OCI-LY1 (cell line): Measurements from ENCODE around the gene WFDC1.

Source experiments
- H2AFZ ChIP-seq: fragments of 200-600 bp; sonication (generic), shearing (Covaris generic); 2 replicates; pipeline ENCODE4 v1.6.0; 2014; ENCODE audit warnings: antibody characterized with exemption, mild to moderate bottlenecking, low read length
- H3F3A ChIP-seq: fragments of 200-600 bp; sonication (generic), shearing (Covaris generic); 2 replicates; pipeline ENCODE4 v1.6.0; 2014; ENCODE audit warnings: mild to moderate bottlenecking, antibody characterized with exemption, low read length, moderate library complexity; ENCODE audit not compliant: insufficient read depth
- H3K27ac ChIP-seq: fragments of 200-600 bp; sonication (generic); 2 replicates; pipeline ENCODE4 v1.5.1; 2014; ENCODE audit warnings: low read length, mixed run types, mild to moderate bottlenecking, low read depth; ENCODE audit not compliant: poor library complexity, severe bottlenecking
- H3K27me3 ChIP-seq: fragments of 200-600 bp; sonication (generic); 2 replicates; pipeline ENCODE4 v1.6.0; 2014; ENCODE audit warnings: antibody characterized with exemption, mild to moderate bottlenecking, low read length, moderate library complexity; ENCODE audit not compliant: insufficient read depth
- H3K36me3 ChIP-seq: fragments of 200-600 bp; sonication (generic); 2 replicates; pipeline ENCODE4 v1.6.1; 2014; ENCODE audit warnings: mild to moderate bottlenecking, antibody characterized with exemption, low read length, moderate library complexity, mixed read lengths; ENCODE audit not compliant: insufficient read depth
- H3K4me1 ChIP-seq: fragments of 200-600 bp; sonication (generic); 2 replicates; pipeline ENCODE4 v1.5.1; 2014; ENCODE audit warnings: mild to moderate bottlenecking, low read length, moderate library complexity; ENCODE audit not compliant: insufficient read depth, severe bottlenecking
- H3K4me2 ChIP-seq: fragments of 200-600 bp; sonication (generic), shearing (Covaris generic); 2 replicates; pipeline ENCODE4 v1.6.1; 2014; ENCODE audit warnings: low read length
- H3K4me3 ChIP-seq: fragments of 200-600 bp; sonication (generic); 2 replicates; pipeline ENCODE4 v1.5.1; 2014; ENCODE audit warnings: low read length, low read depth, mild to moderate bottlenecking, mixed read lengths; ENCODE audit not compliant: poor library complexity, severe bottlenecking
- H3K79me2 ChIP-seq: fragments of 200-600 bp; shearing (Covaris generic); 2 replicates; pipeline ENCODE4 v1.6.1; 2016; ENCODE audit warnings: mixed run types, low read length, mixed read lengths; ENCODE audit not compliant: insufficient read depth
- H3K9ac ChIP-seq: fragments of 200-600 bp; sonication (generic), shearing (Covaris generic); 2 replicates; pipeline ENCODE4 v1.6.1; 2014; ENCODE audit warnings: mild to moderate bottlenecking, low read length, mixed read lengths
- H3K9me2 ChIP-seq: fragments of 200-600 bp; sonication (generic), shearing (Covaris generic); 2 replicates; pipeline ENCODE4 v1.6.1; 2014; ENCODE audit warnings: low read depth, mild to moderate bottlenecking, low read length, mixed read lengths
- H3K9me3 ChIP-seq: fragments of 200-600 bp; shearing (Covaris generic); 2 replicates; pipeline ENCODE4 v1.6.1; 2014; ENCODE audit warnings: low read length, mixed read lengths
- H4K20me1 ChIP-seq: fragments of 200-600 bp; sonication (generic), shearing (Covaris generic); 2 replicates; pipeline ENCODE4 v1.6.0; 2016; ENCODE audit warnings: mild to moderate bottlenecking, low read length; ENCODE audit not compliant: insufficient read depth
- EZH2 ChIP-seq: fragments of 200-600 bp; sonication (generic), shearing (Covaris generic); IDR thresholded peaks from 2 replicates; pipeline ENCODE4 v1.8.0; 2017; ENCODE audit warnings: borderline replicate concordance, mixed run types, mild to moderate bottlenecking, antibody characterized with exemption, low read length, moderate library complexity, mixed read lengths
- TF ChIP-seq, protein P1 (sequence below): fragments of 200-600 bp; sonication (generic), shearing (Covaris generic); IDR thresholded peaks from 2 replicates; pipeline ENCODE4 v1.5.1; 2017; ENCODE audit warnings: mild to moderate bottlenecking, antibody characterized with exemption, low read length, moderate library complexity, mixed read lengths

The WFDC1 gene

DNA sequence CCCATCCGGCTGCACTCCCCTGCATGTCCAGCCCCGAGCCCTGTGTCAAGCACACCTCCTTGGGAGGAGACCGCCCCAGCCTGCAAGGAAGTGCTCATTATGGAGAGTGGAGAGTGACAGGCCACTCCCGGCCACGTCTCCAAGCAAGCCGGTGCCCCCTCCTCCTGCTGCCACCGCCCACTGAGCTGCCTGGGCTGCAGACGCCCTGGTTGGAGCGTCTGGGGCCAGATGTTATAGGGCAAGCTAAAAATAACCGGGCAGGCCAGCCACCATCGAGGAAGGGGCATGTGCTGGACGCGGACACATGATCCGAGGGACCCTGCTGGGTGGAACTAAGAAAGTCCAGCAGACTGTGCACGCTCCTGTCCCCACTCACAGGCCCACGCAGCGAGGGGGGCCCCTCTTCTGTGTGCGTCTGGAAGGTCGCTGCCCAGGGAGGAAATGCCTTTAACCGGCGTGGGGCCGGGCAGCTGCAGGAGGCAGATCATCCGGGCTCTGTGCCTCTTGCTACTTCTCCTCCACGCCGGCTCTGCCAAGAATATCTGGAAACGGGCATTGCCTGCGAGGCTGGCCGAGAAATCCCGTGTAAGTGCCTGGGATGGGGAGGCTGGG, at the start of gene WFDC1:
Gene WFDC1, plus strand, starts transcription at position 348 of the 612 bp plus-strand sequence. Its CDS starts 94 bp downstream, at position 442.
- Histone ChIP-seq H2AFZ (no peak within 1 kb of the TSS), H3K4me3 (no peak within 1 kb of the TSS), H4K20me1 (no peaks in the 10 kb centered on the region), H3K36me3 (no peaks in the 10 kb centered on the region), H3K9me2 (no peaks in the 10 kb centered on the region), H3K27me3 (peaks cover 7% of the 10 kb centered on the region), H3K27ac (no peak within 1 kb of the TSS), H3K9ac (no peak within 1 kb of the TSS), H3K4me2 (no peak within 1 kb of the TSS), H3K9me3 (no peaks in the 10 kb centered on the region), H3K79me2 (no peaks in the 10 kb centered on the region), H3K4me1 (no peaks in the 10 kb centered on the region), H3F3A (no peaks in the 10 kb centered on the region)
- TF ChIP-seq EZH2, result no peak
- TF ChIP-seq, protein P1, sequence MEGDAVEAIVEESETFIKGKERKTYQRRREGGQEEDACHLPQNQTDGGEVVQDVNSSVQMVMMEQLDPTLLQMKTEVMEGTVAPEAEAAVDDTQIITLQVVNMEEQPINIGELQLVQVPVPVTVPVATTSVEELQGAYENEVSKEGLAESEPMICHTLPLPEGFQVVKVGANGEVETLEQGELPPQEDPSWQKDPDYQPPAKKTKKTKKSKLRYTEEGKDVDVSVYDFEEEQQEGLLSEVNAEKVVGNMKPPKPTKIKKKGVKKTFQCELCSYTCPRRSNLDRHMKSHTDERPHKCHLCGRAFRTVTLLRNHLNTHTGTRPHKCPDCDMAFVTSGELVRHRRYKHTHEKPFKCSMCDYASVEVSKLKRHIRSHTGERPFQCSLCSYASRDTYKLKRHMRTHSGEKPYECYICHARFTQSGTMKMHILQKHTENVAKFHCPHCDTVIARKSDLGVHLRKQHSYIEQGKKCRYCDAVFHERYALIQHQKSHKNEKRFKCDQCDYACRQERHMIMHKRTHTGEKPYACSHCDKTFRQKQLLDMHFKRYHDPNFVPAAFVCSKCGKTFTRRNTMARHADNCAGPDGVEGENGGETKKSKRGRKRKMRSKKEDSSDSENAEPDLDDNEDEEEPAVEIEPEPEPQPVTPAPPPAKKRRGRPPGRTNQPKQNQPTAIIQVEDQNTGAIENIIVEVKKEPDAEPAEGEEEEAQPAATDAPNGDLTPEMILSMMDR, result no peak

GRCh38 chr16:84245956-84246678, 48.6 kb upstream of the WFDC1 start:
- TF ChIP-seq, protein P1, result no peak
- TF ChIP-seq EZH2, result no peak
- Histone ChIP-seq H4K20me1 (no peaks in the 10 kb centered on the region), H3K4me3 (no peak overlapping the region), H3K27me3 (no peaks in the 10 kb centered on the region; the same call in 1 of the 2 replicates), H3F3A (no peaks in the 10 kb centered on the region), H3K4me1 (no peaks in the 10 kb centered on the region), H3K9me2 (no peaks in the 10 kb centered on the region), H2AFZ (no peak overlapping the region), H3K36me3 (no peaks in the 10 kb centered on the region), H3K9me3 (no peaks in the 10 kb centered on the region), H3K9ac (no peak overlapping the region), H3K27ac (no peak overlapping the region), H3K4me2 (no peak overlapping the region), H3K79me2 (no peaks in the 10 kb centered on the region)

- Histone ChIP-seq H3K27ac (no peak overlapping the region), H3K27me3 (peaks cover 2% of the 10 kb centered on the region; the same call in 1 of the 2 replicates), H3F3A (no peaks in the 10 kb centered on the region), H3K79me2 (no peaks in the 10 kb centered on the region), H3K9ac (no peak overlapping the region), H3K9me3 (no peaks in the 10 kb centered on the region), H3K36me3 (no peaks in the 10 kb centered on the region), H4K20me1 (no peaks in the 10 kb centered on the region), H3K4me1 (no peaks in the 10 kb centered on the region), H3K4me3 (no peak overlapping the region), H2AFZ (no peak overlapping the region), H3K9me2 (no peaks in the 10 kb centered on the region), H3K4me2 (no peak overlapping the region)
- no peak for TF ChIP-seq EZH2
- TF ChIP-seq, protein P1, result no peak
Measured at GRCh38 chr16:84246679-84247077, 48.0 kb upstream of the WFDC1 start.
